ENCODE data around the gene CSPG4. TPM values are rescaled to one million over a fixed set of nuclear protein-coding genes. Genes with fewer than 3 reads are reported as not detected.
"Not testable (repeated sequence)": the region's sequence is repeated elsewhere in the genome, so short reads cannot be mapped to it uniquely, and the experiment has no call there.

Gene CSPG4
- total RNA-seq, 1 experiment from 2014 or later: 17.5 TPM

DNA sequence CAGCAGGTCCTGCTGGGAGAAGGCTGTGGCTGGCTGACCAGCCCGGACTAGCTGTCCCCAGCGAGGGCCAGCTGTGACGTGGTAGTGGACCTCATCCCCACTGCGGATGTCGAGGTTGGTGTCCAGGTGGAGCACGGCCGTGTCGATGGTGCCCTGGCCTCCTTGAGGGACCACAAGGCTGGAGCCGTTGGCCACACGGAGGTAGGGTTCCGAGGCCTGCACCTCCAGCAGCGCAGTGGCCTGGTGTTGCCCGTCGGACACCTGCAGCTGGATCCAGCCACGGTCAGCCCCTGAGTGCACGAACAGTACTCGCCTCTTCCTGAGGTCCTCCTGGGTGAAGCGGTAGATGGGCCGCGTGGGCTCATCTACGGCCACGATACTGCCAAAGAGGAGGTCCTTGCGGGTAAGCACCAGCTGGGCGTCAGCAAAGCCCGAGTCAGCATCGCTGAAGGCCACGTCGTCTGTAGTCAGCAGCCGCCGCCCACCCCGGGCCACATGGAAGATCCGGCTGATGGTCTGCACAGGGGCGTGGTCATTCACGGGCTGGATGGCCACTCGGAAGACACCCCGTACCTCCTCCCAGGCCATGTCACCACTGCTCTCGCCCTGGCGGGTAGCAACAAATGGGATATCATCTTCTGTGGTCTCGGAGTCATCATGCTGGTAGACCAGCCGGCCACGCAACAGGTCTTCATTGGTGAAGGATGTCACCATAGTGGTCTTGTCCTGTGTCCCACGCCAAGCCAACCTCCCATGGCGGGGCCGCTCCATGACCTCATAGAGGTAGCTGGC lies 25.0 kb downstream of the CSPG4 start:
- Histone ChIP-seq H3K36me3 (ENCODE audit: control insufficient read depth, insufficient read depth, low read length) (no peaks in the 10 kb centered on the region), H3K4me1 (ENCODE audit: control insufficient read depth, insufficient read depth, low read length) (no peaks in the 10 kb centered on the region), H3K27me3 (ENCODE audit: control insufficient read depth, insufficient read depth, low read length) (no peaks in the 10 kb centered on the region), H3K27ac (ENCODE audit: low read length) (no peak overlapping the region), H3K9me3 (ENCODE audit: control insufficient read depth, insufficient read depth, low read depth, low read length) (no peaks in the 10 kb centered on the region), H3K4me3 (ENCODE audit: low read depth in 2 of 2, low read length in 2 of 2) (no peak overlapping the region)
- no TSS peak for BruUV-seq (replicated peaks)
- in situ Hi-C loops (cut with HindIII; ENCODE audit: low pct_unique_long_range_greater_than_20kb, low sequenced_read_pairs): no loop called here
- intact Hi-C loops (cut with micrococcal nuclease; ENCODE audit: unreplicated experiment): loop anchor here (5.0 kb wide), 1 partner anchor 115 kb away; no protein-coding TSS in a partner anchor
- ChIA-PET POLR2A (no interaction called here), CTCF (interaction anchor here (2.7 kb wide), 1 partner anchor 115 kb away, joined by 14 read pairs; no protein-coding TSS in a partner anchor)
- DNase-seq (ENCODE audit: low read depth, low spot score) (no peak), ATAC-seq (no peak)
- TF ChIP-seq, protein P1, sequence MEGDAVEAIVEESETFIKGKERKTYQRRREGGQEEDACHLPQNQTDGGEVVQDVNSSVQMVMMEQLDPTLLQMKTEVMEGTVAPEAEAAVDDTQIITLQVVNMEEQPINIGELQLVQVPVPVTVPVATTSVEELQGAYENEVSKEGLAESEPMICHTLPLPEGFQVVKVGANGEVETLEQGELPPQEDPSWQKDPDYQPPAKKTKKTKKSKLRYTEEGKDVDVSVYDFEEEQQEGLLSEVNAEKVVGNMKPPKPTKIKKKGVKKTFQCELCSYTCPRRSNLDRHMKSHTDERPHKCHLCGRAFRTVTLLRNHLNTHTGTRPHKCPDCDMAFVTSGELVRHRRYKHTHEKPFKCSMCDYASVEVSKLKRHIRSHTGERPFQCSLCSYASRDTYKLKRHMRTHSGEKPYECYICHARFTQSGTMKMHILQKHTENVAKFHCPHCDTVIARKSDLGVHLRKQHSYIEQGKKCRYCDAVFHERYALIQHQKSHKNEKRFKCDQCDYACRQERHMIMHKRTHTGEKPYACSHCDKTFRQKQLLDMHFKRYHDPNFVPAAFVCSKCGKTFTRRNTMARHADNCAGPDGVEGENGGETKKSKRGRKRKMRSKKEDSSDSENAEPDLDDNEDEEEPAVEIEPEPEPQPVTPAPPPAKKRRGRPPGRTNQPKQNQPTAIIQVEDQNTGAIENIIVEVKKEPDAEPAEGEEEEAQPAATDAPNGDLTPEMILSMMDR (IDR thresholded peaks at IDR 0.05): no peak
- TF ChIP-seq POLR2AphosphoS5 (IDR thresholded peaks at IDR 0.05; ENCODE audit: low read depth, low read length) (no peak), SIN3A (IDR thresholded peaks at IDR 0.05; ENCODE audit: borderline replicate concordance, insufficient read depth, low read depth, low read length) (no peak), TCF7L2 (IDR thresholded peaks at IDR 0.05; ENCODE audit: low read depth, low read length) (no peak)
- TF ChIP-seq, protein P2, sequence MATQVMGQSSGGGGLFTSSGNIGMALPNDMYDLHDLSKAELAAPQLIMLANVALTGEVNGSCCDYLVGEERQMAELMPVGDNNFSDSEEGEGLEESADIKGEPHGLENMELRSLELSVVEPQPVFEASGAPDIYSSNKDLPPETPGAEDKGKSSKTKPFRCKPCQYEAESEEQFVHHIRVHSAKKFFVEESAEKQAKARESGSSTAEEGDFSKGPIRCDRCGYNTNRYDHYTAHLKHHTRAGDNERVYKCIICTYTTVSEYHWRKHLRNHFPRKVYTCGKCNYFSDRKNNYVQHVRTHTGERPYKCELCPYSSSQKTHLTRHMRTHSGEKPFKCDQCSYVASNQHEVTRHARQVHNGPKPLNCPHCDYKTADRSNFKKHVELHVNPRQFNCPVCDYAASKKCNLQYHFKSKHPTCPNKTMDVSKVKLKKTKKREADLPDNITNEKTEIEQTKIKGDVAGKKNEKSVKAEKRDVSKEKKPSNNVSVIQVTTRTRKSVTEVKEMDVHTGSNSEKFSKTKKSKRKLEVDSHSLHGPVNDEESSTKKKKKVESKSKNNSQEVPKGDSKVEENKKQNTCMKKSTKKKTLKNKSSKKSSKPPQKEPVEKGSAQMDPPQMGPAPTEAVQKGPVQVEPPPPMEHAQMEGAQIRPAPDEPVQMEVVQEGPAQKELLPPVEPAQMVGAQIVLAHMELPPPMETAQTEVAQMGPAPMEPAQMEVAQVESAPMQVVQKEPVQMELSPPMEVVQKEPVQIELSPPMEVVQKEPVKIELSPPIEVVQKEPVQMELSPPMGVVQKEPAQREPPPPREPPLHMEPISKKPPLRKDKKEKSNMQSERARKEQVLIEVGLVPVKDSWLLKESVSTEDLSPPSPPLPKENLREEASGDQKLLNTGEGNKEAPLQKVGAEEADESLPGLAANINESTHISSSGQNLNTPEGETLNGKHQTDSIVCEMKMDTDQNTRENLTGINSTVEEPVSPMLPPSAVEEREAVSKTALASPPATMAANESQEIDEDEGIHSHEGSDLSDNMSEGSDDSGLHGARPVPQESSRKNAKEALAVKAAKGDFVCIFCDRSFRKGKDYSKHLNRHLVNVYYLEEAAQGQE (IDR thresholded peaks at IDR 0.05; ENCODE audit: insufficient read depth in 1 of 2, low read depth in 2 of 2, low read length in 1 of 2): no peak

DNA sequence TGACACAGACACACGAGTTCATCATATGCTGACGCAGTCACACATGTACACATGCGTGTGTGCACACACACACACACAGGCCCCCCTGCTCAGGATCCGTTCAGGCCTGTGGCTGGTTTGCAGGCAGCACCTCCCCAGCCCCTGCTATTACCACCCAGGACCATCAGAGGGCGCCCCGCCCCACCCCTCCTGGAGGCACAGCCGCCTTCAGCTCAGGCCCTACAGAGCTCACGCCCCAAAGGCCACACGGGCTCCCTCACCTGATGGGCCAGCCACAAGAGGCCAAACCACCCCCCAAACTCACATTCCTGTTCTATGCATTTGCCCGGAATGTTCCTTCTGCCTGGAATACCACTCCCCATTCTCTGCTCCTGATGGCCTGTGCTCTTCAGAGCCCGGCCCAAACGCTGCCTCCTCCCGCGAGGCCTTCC lies 26.4 kb downstream of the CSPG4 start:
- H3K27me3 ChIP-seq (ENCODE audit: control insufficient read depth, insufficient read depth, low read length); H3K36me3 ChIP-seq (ENCODE audit: control insufficient read depth, insufficient read depth, low read length); H3K9me3 ChIP-seq (ENCODE audit: control insufficient read depth, insufficient read depth, low read depth, low read length); in situ Hi-C loops (cut with HindIII; ENCODE audit: low pct_unique_long_range_greater_than_20kb, low sequenced_read_pairs); BruUV-seq (replicated peaks); POLR2A ChIA-PET; H3K27ac ChIP-seq (ENCODE audit: low read length); H3K4me3 ChIP-seq (ENCODE audit: low read depth in 2 of 2, low read length in 2 of 2); H3K4me1 ChIP-seq (ENCODE audit: control insufficient read depth, insufficient read depth, low read length); DNase-seq (ENCODE audit: low read depth, low spot score): not testable (repeated sequence)
- CTCF ChIA-PET: interaction anchor here (0.6 to 2.7 kb wide), 7 partner anchors 15 to 318 kb away, joined by 3 to 14 read pairs (median 3); no protein-coding TSS in a partner anchor
- TF ChIP-seq, protein P1 (IDR thresholded peaks at IDR 0.05): peak; percentile 84
- ATAC-seq: peak; percentile 83
- intact Hi-C loops (cut with micrococcal nuclease; ENCODE audit: unreplicated experiment): loop anchor here (5.0 kb wide), 1 partner anchor 116 kb away; no protein-coding TSS in a partner anchor

All from Panc1 (cell line).